Measurements from ENCODE around the gene ZNF230. TPM values are rescaled to one million over a fixed set of nuclear protein-coding genes. Genes with fewer than 3 reads are reported as not detected.
A peak's percentile ranks its signal among the peaks of the same experiment; 100 is the strongest.

ZNF230 gene
- total RNA-seq, 1 donor, result 3.9 TPM

DNA sequence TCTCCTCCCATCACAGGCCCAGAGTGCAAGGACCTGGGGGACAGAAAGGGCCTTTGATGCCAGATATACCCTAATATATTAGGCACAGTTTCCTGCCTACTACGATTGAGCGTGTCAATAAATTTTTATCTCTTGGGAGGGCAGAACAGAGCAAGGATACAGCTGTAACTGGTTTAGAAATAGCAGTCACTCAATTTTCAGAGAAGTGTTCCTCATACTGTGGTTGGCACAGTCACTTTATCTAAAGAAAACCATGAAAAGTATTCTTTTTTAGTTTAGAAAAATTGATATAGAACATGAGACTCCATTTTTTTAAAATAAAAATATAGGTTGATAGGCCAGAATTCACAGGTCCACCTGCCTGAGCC is 19.2 kb upstream of the ZNF230 start:
- peak overlapping the region; percentile 93 for H3K4me3 ChIP-seq (ENCODE audit: low read depth, low read length)
- no peak for DNase-seq (ENCODE audit: low read depth)
- no peak for TF ChIP-seq CTCF (IDR thresholded peaks at IDR 0.05; ENCODE audit: insufficient read depth, low read depth, low read length)

GRCh38 chr19:43983912-43984686 is 18.7 kb upstream of the ZNF230 start, which contains the start of gene ZNF155:
Gene ZNF155, plus strand, starts transcription at chr19:43984188. Its CDS starts 4,356 bp downstream, at chr19:43988544.
- H3K4me3 ChIP-seq (ENCODE audit: low read depth, low read length), result peak within 1 kb of the TSS; percentile 93
- TF ChIP-seq CTCF (IDR thresholded peaks at IDR 0.05; ENCODE audit: insufficient read depth, low read depth, low read length), result no peak
- peak; percentile 96 for DNase-seq (ENCODE audit: low read depth)

DNA sequence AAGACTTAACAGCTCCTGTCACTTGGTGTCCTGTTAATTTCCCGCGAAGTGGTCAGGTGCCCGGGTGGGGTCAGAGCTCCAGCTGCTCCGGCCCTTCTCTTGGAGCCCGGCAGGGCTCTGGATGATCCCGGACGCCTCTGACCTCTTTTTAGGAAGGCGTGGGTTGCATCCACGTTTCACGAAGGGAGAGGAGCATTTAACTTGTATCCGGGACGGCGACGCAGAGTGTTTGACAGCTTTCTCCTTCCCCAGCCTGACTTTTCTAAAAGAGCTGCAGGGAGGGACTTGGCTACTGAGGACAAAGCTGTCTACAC is 18.1 kb upstream of the ZNF230 start:
- TF ChIP-seq CTCF (IDR thresholded peaks at IDR 0.05; ENCODE audit: insufficient read depth, low read depth, low read length), result no peak
- no peak for DNase-seq (ENCODE audit: low read depth)
- H3K4me3 ChIP-seq (ENCODE audit: low read depth, low read length), result peak overlapping the region; percentile 93

DNA sequence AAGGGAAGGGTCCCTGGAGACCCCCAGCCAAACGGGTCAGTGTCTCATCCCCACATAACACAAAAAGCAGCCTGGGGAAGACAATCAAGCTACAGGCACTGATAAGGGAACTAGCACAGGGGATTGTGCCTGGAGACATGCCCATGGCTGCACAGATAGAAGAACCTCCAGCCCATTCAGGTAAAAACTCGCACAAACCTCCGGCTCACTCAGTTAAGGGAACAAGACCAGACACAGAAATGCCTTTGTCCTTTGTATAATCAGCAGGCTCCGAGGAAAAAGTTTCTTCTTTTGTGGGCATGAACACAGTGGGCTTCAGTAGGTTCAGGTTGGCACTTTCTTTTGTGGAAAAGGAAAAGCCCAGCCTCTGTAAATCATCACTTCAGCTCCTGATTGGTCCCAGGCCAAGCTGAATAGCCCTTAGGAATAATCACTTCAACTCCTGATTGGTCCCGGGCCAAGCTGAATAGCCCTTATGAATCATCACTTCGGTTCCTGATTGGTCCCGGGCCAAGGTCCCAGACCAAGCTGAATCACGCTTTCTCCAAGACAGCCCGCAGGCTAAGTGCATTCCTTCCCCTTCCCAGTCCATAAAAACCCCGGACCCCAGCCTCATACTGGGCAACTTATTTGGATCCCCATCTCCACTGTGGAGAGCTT is 5.0 kb upstream of the ZNF230 start:
- no peak for TF ChIP-seq CTCF (IDR thresholded peaks at IDR 0.05; ENCODE audit: insufficient read depth, low read depth, low read length)
- no peak for DNase-seq (ENCODE audit: low read depth)
- H3K4me3 ChIP-seq (ENCODE audit: low read depth, low read length), result no peak overlapping the region

GRCh38 chr19:44002212-44002565 is 568 bp upstream of the ZNF230 start:
- peak overlapping the region; percentile 80 for H3K4me3 ChIP-seq (ENCODE audit: low read depth, low read length)
- peak; percentile 3 for DNase-seq (ENCODE audit: low read depth)
- TF ChIP-seq CTCF (IDR thresholded peaks at IDR 0.05; ENCODE audit: insufficient read depth, low read depth, low read length), result no peak

- TF ChIP-seq CTCF (IDR thresholded peaks at IDR 0.05; ENCODE audit: insufficient read depth, low read depth, low read length), result no peak
- peak overlapping the region; percentile 80 for H3K4me3 ChIP-seq (ENCODE audit: low read depth, low read length)
- DNase-seq (ENCODE audit: low read depth), result peak; percentile 58
Measured at GRCh38 chr19:44003461-44004009, 778 bp downstream of the ZNF230 start.
